ENCODE results near the gene CCDC93. TPM values are rescaled to one million over a fixed set of nuclear protein-coding genes. Genes with fewer than 3 reads are reported as not detected.

CCDC93 gene
- total RNA-seq, 1 donor: 40.5 TPM

DNA sequence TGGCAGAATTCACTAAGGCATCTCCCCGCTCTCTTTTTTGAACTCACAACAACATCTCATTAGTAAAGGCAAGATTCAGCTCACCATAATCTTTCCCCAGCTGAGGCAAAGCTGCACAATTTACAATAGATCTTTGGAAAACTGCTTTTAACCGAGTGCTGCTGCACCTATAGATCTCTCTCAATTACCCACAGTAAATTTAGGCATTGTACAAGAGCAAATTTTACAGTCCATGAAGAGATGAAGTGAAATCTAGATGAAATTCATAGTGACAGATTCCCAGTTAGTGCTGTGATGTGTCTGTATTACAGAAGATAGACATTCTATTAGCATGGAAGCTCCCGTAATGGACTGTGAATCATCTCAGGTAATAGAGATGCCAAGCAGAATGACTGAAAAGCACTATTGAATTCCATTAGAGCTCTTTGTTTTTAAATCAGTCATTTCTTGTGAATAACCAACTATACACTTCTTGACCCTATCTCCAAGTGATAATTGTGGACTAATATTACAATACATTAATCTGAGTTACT is 38.0 kb upstream of the CCDC93 start:
- no peak overlapping the region for H3K27ac ChIP-seq (ENCODE audit: low read depth, low read length)
- H3K36me3 ChIP-seq (ENCODE audit: insufficient read depth, low read length): no peaks in the 10 kb centered on the region
- H3K4me1 ChIP-seq (ENCODE audit: insufficient read depth, low read length): peaks cover 21% of the 10 kb centered on the region

DNA sequence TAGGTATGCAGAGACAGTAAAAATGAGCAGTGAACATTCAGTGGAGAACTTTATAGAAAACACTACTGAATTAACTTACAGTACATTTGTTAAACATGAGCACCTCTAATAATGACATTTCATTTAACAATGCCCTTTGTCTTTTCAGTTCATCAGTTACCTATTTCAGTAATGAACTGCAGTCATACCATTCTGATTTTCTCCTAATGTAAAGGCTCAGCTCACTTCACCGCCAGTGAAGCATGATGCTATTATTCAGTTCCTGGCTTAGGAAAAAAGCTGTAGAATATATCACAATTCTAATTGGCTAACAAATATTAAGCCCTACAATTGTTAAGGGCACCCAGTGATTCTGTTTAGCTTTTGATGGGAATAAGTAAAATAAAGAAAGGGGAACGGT is 37.1 kb upstream of the CCDC93 start:
- H3K4me3 ChIP-seq (ENCODE audit: insufficient read depth, low read length): no peak overlapping the region
- no peak for DNase-seq (ENCODE audit: insufficient read length, low spot score, missing footprints)
- H3K4me2 ChIP-seq (ENCODE audit: insufficient read depth, low read length): no peak overlapping the region
- no peaks in the 10 kb centered on the region for H4K20me1 ChIP-seq (ENCODE audit: insufficient read depth, low read length)
- H3K36me3 ChIP-seq (ENCODE audit: insufficient read depth, low read length): no peaks in the 10 kb centered on the region
- H3K27me3 ChIP-seq (ENCODE audit: insufficient read depth, low read length): peaks cover 26% of the 10 kb centered on the region
- no peak overlapping the region for H2AFZ ChIP-seq (ENCODE audit: low read length)
- TF ChIP-seq, protein P1, sequence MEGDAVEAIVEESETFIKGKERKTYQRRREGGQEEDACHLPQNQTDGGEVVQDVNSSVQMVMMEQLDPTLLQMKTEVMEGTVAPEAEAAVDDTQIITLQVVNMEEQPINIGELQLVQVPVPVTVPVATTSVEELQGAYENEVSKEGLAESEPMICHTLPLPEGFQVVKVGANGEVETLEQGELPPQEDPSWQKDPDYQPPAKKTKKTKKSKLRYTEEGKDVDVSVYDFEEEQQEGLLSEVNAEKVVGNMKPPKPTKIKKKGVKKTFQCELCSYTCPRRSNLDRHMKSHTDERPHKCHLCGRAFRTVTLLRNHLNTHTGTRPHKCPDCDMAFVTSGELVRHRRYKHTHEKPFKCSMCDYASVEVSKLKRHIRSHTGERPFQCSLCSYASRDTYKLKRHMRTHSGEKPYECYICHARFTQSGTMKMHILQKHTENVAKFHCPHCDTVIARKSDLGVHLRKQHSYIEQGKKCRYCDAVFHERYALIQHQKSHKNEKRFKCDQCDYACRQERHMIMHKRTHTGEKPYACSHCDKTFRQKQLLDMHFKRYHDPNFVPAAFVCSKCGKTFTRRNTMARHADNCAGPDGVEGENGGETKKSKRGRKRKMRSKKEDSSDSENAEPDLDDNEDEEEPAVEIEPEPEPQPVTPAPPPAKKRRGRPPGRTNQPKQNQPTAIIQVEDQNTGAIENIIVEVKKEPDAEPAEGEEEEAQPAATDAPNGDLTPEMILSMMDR (IDR thresholded peaks at IDR 0.05; ENCODE audit: extremely low read depth, low read depth, low read length): no peak
- H3K27ac ChIP-seq (ENCODE audit: low read depth, low read length): no peak overlapping the region
- no peaks in the 10 kb centered on the region for H3K79me2 ChIP-seq (ENCODE audit: insufficient read depth, low read length)
- no peaks in the 10 kb centered on the region for H3K9me3 ChIP-seq (ENCODE audit: low read depth, low read length)
- peaks cover 24% of the 10 kb centered on the region for H3K4me1 ChIP-seq (ENCODE audit: insufficient read depth, low read length)

More for the DNA sequence above, 38.0 kb upstream of the CCDC93 start:
- H3K4me3 ChIP-seq (ENCODE audit: insufficient read depth, low read length): no peak overlapping the region
- H3K4me2 ChIP-seq (ENCODE audit: insufficient read depth, low read length): no peak overlapping the region
- no peaks in the 10 kb centered on the region for H3K9me3 ChIP-seq (ENCODE audit: low read depth, low read length)
- TF ChIP-seq, protein P1 (IDR thresholded peaks at IDR 0.05; ENCODE audit: extremely low read depth, low read depth, low read length): no peak
- DNase-seq (ENCODE audit: insufficient read length, low spot score, missing footprints): no peak
- H3K79me2 ChIP-seq (ENCODE audit: insufficient read depth, low read length): no peaks in the 10 kb centered on the region
- no peaks in the 10 kb centered on the region for H4K20me1 ChIP-seq (ENCODE audit: insufficient read depth, low read length)
- H3K27me3 ChIP-seq (ENCODE audit: insufficient read depth, low read length): peaks cover 26% of the 10 kb centered on the region
- no peak overlapping the region for H2AFZ ChIP-seq (ENCODE audit: low read length)

DNA sequence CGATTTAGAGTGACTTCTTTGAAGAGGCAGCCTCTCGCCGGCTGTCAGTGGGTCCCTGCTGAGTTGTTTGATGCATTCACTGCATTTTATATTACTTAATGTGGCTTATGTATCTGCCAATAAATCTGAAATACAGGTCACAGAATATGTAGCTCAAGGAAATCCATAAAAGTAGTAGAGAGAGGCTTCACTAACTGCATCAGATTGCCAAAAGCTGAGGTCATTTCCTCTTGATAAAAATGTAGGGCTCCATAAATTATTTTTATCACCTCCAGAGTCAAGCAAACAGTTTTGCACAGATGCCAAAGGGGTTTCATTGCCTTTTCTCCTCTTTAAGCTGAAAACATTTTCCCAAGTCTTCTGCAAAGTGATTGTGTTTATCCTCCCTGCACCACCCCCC is 36.5 kb upstream of the CCDC93 start:
- Histone ChIP-seq H3K4me1 (ENCODE audit: insufficient read depth, low read length) (peaks cover 24% of the 10 kb centered on the region), H4K20me1 (ENCODE audit: insufficient read depth, low read length) (no peaks in the 10 kb centered on the region), H3K27me3 (ENCODE audit: insufficient read depth, low read length) (peaks cover 29% of the 10 kb centered on the region), H2AFZ (ENCODE audit: low read length) (no peak overlapping the region), H3K27ac (ENCODE audit: low read depth, low read length) (no peak overlapping the region), H3K79me2 (ENCODE audit: insufficient read depth, low read length) (no peaks in the 10 kb centered on the region), H3K9me3 (ENCODE audit: low read depth, low read length) (no peaks in the 10 kb centered on the region), H3K36me3 (ENCODE audit: insufficient read depth, low read length) (no peaks in the 10 kb centered on the region), H3K4me2 (ENCODE audit: insufficient read depth, low read length) (no peak overlapping the region), H3K4me3 (ENCODE audit: insufficient read depth, low read length) (no peak overlapping the region)
- no peak for DNase-seq (ENCODE audit: insufficient read length, low spot score, missing footprints)
- TF ChIP-seq, protein P1 (IDR thresholded peaks at IDR 0.05; ENCODE audit: extremely low read depth, low read depth, low read length): no peak

DNA sequence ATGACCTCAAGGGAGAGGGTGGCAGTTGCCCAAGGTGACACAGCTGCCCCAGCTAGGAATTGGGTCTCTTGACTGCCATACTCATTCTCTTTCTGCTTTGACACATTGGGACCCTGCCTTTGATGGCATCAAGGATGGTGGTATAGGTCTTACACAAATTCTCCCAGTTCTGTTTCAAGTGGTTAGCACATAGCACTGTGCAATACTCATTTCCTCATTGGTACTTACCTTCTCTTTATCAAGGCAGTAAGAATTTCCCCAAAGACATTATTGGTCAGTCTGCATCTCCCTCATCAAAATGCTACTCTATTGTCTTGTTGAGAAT is 35.9 kb upstream of the CCDC93 start:
- H3K27me3 ChIP-seq (ENCODE audit: insufficient read depth, low read length): peaks cover 28% of the 10 kb centered on the region
- H3K36me3 ChIP-seq (ENCODE audit: insufficient read depth, low read length): no peaks in the 10 kb centered on the region
- no peak overlapping the region for H3K27ac ChIP-seq (ENCODE audit: low read depth, low read length)
- H3K4me1 ChIP-seq (ENCODE audit: insufficient read depth, low read length): peaks cover 24% of the 10 kb centered on the region
- H2AFZ ChIP-seq (ENCODE audit: low read length): no peak overlapping the region
- no peak for DNase-seq (ENCODE audit: insufficient read length, low spot score, missing footprints)
- no peaks in the 10 kb centered on the region for H3K9me3 ChIP-seq (ENCODE audit: low read depth, low read length)
- no peaks in the 10 kb centered on the region for H3K79me2 ChIP-seq (ENCODE audit: insufficient read depth, low read length)
- H4K20me1 ChIP-seq (ENCODE audit: insufficient read depth, low read length): no peaks in the 10 kb centered on the region
- H3K4me3 ChIP-seq (ENCODE audit: insufficient read depth, low read length): no peak overlapping the region
- no peak overlapping the region for H3K4me2 ChIP-seq (ENCODE audit: insufficient read depth, low read length)
- TF ChIP-seq, protein P1 (IDR thresholded peaks at IDR 0.05; ENCODE audit: extremely low read depth, low read depth, low read length): no peak

Measured in osteoblast (primary cell).